GM12878 (cell line): ENCODE measurements around the gene EDEM3. TPM values are rescaled to one million over a fixed set of nuclear protein-coding genes. Genes with fewer than 3 reads are reported as not detected.

Source experiments
- ATAC-seq: fragments of 200-7000 bp; cut with Tn5 transposase; 3 replicates; pipeline ENCODE4 v1.9.1; 2020; ENCODE audit warnings: mild to moderate bottlenecking, moderate library complexity
- BruUV-seq: library from RNA; stranded (reverse); fragments of 400-500 nt; replicated peaks from 2 replicates; lab custom pipeline; 2021; lab: Mats Ljungman, UMichigan
- CTCF ChIA-PET: fragments of 300-600 bp; sonication (Branson Sonifier 250); formaldehyde crosslinking; extraction: SDS; loops from one replicate; lab custom pipeline; 2021; ENCODE audit warnings: inconsistent platforms; lab: Yijun Ruan, JAX
- POLR2A ChIA-PET: fragments of 350-600 bp; formaldehyde crosslinking; extraction: SDS; loops from one replicate; lab custom pipeline; 2021; ENCODE audit warnings: inconsistent platforms; lab: Charles Lee
- RAD21 ChIA-PET: fragments of 300-600 bp; sonication (Branson Sonifier 250); formaldehyde crosslinking; loops from one replicate; lab custom pipeline; 2023; ENCODE audit warnings: antibody characterized with exemption; ENCODE audit not compliant: unreplicated experiment; lab: Charles Lee
- SMC1A ChIA-PET: fragments of 300-600 bp; sonication (Branson Sonifier 250); formaldehyde crosslinking; loops from one replicate; lab custom pipeline; 2023; ENCODE audit not compliant: unreplicated experiment, uncharacterized antibody; lab: Charles Lee
- DNase-seq: peaks from one replicate; pipeline ENCODE4 v3.0.0-alpha.2; 2011; ENCODE audit warnings: low read depth, low spot score
- FAIRE-seq: peaks from 3 replicates; lab custom pipeline; 2011; peaks lifted over from hg19 to GRCh38; lab: Jason Lieb, UNC
- H2AFZ ChIP-seq: 2 replicates; pipeline ENCODE4 v1.6.0; 2011; ENCODE audit warnings: low read depth, low read length, control low read depth; ENCODE audit not compliant: control insufficient read depth
- H3K27ac ChIP-seq: 2 replicates; pipeline ENCODE4 v1.5.1; 2011; ENCODE audit warnings: control low read depth; ENCODE audit not compliant: control insufficient read depth, insufficient read depth
- H3K27me3 ChIP-seq, 2 experiments: replicated peaks in 1 of 2; 2 replicates each; pipeline versions ENCODE4 v1.6.0 to v1.6.1; 2011; ENCODE audit warnings: low read length in 1 of 2; ENCODE audit not compliant: control insufficient read depth in 2 of 2, insufficient read depth in 2 of 2
- H3K36me3 ChIP-seq, 2 experiments: 2 replicates each; pipeline ENCODE4 v1.5.1; 2011; ENCODE audit warnings: low read length in 1 of 2; ENCODE audit not compliant: control insufficient read depth in 2 of 2, insufficient read depth in 2 of 2
- H3K4me1 ChIP-seq: 2 replicates; pipeline ENCODE4 v1.6.1; 2011; ENCODE audit warnings: mild to moderate bottlenecking, low read length, moderate library complexity, mixed read lengths; ENCODE audit not compliant: control insufficient read depth, insufficient read depth
- H3K4me2 ChIP-seq: 2 replicates; pipeline ENCODE4 v1.6.0; 2011; ENCODE audit warnings: control low read depth; ENCODE audit not compliant: control insufficient read depth, insufficient read depth
- H3K4me3 ChIP-seq: fragments of 200-600 bp; sonication (generic); 2 replicates; pipeline ENCODE4 v1.5.1; 2016
- H3K79me2 ChIP-seq: 2 replicates; pipeline ENCODE4 v1.6.0; 2011; ENCODE audit warnings: low read length; ENCODE audit not compliant: control insufficient read depth, insufficient read depth
- H3K9ac ChIP-seq: 2 replicates; pipeline ENCODE4 v1.8.0; 2011; ENCODE audit warnings: low read length, control low read depth, mixed read lengths; ENCODE audit not compliant: control insufficient read depth, insufficient read depth
- H3K9me3 ChIP-seq: replicated peaks from 3 replicates; pipeline ENCODE4 v1.5.1; 2011; ENCODE audit warnings: mild to moderate bottlenecking, low read length; ENCODE audit not compliant: control insufficient read depth, insufficient read depth
- H4K20me1 ChIP-seq: 2 replicates; pipeline ENCODE4 v1.6.0; 2011; ENCODE audit not compliant: control insufficient read depth, insufficient read depth
- CBX3 ChIP-seq: fragments of 200-600 bp; sonication (generic); IDR thresholded peaks from 2 replicates; pipeline ENCODE4 v1.6.1; 2016; ENCODE audit warnings: low read depth, borderline replicate concordance
- E4F1 ChIP-seq: fragments of 450-650 bp; IDR thresholded peaks from 2 replicates; pipeline ENCODE4 v1.6.1; 2018; ENCODE audit warnings: borderline replicate concordance, mild to moderate bottlenecking; ENCODE audit not compliant: partially characterized antibody
- SMAD5 ChIP-seq: IDR thresholded peaks from 2 replicates; pipeline ENCODE4 v1.6.1; 2016; ENCODE audit warnings: antibody characterized with exemption, low read depth
- ZBED1 ChIP-seq: IDR thresholded peaks from 2 replicates; pipeline ENCODE4 v1.6.1; 2016; ENCODE audit warnings: borderline replicate concordance
- whole genome bisulfite sequencing: methylation state at CpG from one replicate; pipeline ENCODE4 v1.1.6; 2016; ENCODE audit warnings: low lambda C conversion rate; ENCODE audit not compliant: insufficient replicate concordance, insufficient coverage; ENCODE audit errors: missing lambda C conversion rate; 5-methylcytosine and 5-hydroxymethylcytosine counted together
- in situ Hi-C: fragments of 300-500 bp; cut with MboI; formaldehyde crosslinking; loops from 9 replicates; pipeline ENCODE4 v1.14.3; 2018; ENCODE audit warnings: mixed read lengths
- intact Hi-C: fragments of 100-400 bp; cut with micrococcal nuclease; formaldehyde crosslinking; loops from one replicate; pipeline ENCODE4 v1.14.2; 2022; ENCODE audit not compliant: unreplicated experiment
- polyA plus RNA-seq, 11 experiments: library from polyadenylated mRNA; depleted of rRNA in 4 of 11; unstranded in 6 of 11; stranded (reverse) in 5 of 11; fragments of >200 nt; fragmentation: Nextera tagmentation in 4 of 11; fragmentation: Illumina TruSeq in 1 of 11; extraction: Ambion mirVana in 4 of 11; extraction: Trizol in 1 of 11; gene quantifications; 1 replicate in 1 of 11; 2 replicates in 10 of 11; pipeline versions ENCODE4 v1.2.1 to v1.2.3, GENCODE V29; 2011 to 2016; ENCODE audit warnings: inconsistent platforms in 2 of 11, missing spikeins in 2 of 11, low read depth in 1 of 11
- total RNA-seq, 4 experiments: library from RNA; depleted of rRNA in 3 of 4; stranded (reverse); fragments of >200 nt in 3 of 4; fragmentation: Illumina TruSeq in 1 of 4; extraction: Trizol in 1 of 4; gene quantifications; 2 replicates each; pipeline versions ENCODE4 v1.2.1 to v1.2.3, GENCODE V29; 2013 to 2021
- TF ChIP-seq, protein P1 (sequence below): fragments of 450-650 bp; IDR thresholded peaks from 2 replicates; pipeline ENCODE4 v1.6.1; 2017; ENCODE audit warnings: mild to moderate bottlenecking, low read depth, inconsistent platforms; ENCODE audit not compliant: poor library complexity, severe bottlenecking
- TF ChIP-seq, protein P2 (sequence below): IDR thresholded peaks from 2 replicates; pipeline ENCODE4 v1.6.1; 2012; ENCODE audit warnings: mild to moderate bottlenecking, low read depth, low read length

The EDEM3 gene
- total and polyA plus RNA-seq, 10 of the 15 experiments (the other 5 are each of a cell fraction or from before 2014, with no cell fraction given): 6.4 to 19.3 (median 14.3) TPM

DNA sequence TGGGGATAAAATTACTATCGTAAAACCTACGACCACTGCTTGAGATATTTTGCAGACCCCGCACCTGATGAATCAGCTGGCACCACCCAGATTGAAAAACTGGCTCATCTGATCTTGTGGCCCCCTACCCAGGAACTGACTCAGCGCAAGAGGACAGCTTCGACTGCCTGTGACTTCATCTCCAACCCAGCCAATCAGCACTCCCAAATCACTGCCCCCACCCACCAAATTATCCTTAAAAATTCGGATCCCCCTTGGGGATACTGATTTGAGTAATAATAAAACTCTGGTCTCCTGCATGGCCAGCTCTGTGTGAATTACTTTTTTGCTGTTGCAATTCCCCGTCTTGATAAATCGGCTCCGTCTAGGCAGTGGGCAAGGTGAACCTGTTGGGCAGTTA, 81.4 kb downstream of the EDEM3 start:
- ChIA-PET POLR2A (no interaction called here), SMC1A (interaction anchor here (1.3 kb wide), 1 partner anchor 13 kb away, joined by 3 read pairs; no protein-coding TSS in a partner anchor), CTCF (no interaction called here), RAD21 (no interaction called here)
- Histone ChIP-seq H3K79me2 (no peaks in the 10 kb centered on the region), H4K20me1 (no peaks in the 10 kb centered on the region), H3K4me2 (no peak overlapping the region), H3K9ac (no peak overlapping the region), H2AFZ (no peak overlapping the region), H3K4me1 (no peaks in the 10 kb centered on the region), H3K36me3 (no peaks in the 10 kb centered on the region), H3K4me3 (no peak overlapping the region), H3K27me3 (peaks cover 0 to 5% of the 10 kb centered on the region in 2 experiments; a peak in 2 of 4 replicates), H3K27ac (no peak overlapping the region), H3K9me3 (no peaks in the 10 kb centered on the region)
- 51% methylated on average over 9 of the region's 9 CpGs for WGBS
- intact Hi-C loops: no loop called here
- TF ChIP-seq SMAD5 (no peak), CBX3 (no peak), ZBED1 (no peak), E4F1 (no peak)
- TF ChIP-seq, protein P1, sequence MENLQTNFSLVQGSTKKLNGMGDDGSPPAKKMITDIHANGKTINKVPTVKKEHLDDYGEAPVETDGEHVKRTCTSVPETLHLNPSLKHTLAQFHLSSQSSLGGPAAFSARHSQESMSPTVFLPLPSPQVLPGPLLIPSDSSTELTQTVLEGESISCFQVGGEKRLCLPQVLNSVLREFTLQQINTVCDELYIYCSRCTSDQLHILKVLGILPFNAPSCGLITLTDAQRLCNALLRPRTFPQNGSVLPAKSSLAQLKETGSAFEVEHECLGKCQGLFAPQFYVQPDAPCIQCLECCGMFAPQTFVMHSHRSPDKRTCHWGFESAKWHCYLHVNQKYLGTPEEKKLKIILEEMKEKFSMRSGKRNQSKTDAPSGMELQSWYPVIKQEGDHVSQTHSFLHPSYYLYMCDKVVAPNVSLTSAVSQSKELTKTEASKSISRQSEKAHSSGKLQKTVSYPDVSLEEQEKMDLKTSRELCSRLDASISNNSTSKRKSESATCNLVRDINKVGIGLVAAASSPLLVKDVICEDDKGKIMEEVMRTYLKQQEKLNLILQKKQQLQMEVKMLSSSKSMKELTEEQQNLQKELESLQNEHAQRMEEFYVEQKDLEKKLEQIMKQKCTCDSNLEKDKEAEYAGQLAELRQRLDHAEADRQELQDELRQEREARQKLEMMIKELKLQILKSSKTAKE: no peak
- TF ChIP-seq, protein P2, sequence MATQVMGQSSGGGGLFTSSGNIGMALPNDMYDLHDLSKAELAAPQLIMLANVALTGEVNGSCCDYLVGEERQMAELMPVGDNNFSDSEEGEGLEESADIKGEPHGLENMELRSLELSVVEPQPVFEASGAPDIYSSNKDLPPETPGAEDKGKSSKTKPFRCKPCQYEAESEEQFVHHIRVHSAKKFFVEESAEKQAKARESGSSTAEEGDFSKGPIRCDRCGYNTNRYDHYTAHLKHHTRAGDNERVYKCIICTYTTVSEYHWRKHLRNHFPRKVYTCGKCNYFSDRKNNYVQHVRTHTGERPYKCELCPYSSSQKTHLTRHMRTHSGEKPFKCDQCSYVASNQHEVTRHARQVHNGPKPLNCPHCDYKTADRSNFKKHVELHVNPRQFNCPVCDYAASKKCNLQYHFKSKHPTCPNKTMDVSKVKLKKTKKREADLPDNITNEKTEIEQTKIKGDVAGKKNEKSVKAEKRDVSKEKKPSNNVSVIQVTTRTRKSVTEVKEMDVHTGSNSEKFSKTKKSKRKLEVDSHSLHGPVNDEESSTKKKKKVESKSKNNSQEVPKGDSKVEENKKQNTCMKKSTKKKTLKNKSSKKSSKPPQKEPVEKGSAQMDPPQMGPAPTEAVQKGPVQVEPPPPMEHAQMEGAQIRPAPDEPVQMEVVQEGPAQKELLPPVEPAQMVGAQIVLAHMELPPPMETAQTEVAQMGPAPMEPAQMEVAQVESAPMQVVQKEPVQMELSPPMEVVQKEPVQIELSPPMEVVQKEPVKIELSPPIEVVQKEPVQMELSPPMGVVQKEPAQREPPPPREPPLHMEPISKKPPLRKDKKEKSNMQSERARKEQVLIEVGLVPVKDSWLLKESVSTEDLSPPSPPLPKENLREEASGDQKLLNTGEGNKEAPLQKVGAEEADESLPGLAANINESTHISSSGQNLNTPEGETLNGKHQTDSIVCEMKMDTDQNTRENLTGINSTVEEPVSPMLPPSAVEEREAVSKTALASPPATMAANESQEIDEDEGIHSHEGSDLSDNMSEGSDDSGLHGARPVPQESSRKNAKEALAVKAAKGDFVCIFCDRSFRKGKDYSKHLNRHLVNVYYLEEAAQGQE: no peak
- no peak for FAIRE-seq
- BruUV-seq: no TSS peak
- in situ Hi-C loops: no loop called here
- ATAC-seq: no peak
- DNase-seq: no peak
